GM18861 (cell line): ENCODE measurements around the gene ASCC1.

ENCODE experiments used
- ATAC-seq: cut with Tn5 transposase; IDR thresholded peaks from one replicate; pipeline ENCODE4 v1.9.1; 2021; ENCODE audit not compliant: unreplicated experiment

The ASCC1 gene

DNA sequence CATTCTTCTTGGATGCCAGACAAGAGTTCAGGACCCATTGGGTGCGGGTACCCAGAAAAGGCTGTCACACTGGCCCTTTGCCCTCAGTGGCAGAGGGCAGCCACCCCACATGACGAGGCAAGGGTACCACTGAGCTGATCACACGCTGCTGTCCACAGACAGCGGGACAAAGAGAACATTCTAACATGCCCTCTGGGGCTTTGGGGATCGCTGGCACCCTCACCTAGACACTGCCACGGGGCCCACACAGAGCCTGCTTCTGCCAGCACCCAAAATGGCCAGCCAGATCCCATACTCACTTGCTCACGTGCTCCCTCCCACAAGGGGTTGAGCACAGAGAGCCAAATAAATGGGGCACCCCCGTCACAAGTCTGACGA, 111.0 kb downstream of the ASCC1 start:
- ATAC-seq: no peak

GRCh38 chr10:72104472-72105097, 111.5 kb downstream of the ASCC1 start:
- no peak for ATAC-seq

DNA sequence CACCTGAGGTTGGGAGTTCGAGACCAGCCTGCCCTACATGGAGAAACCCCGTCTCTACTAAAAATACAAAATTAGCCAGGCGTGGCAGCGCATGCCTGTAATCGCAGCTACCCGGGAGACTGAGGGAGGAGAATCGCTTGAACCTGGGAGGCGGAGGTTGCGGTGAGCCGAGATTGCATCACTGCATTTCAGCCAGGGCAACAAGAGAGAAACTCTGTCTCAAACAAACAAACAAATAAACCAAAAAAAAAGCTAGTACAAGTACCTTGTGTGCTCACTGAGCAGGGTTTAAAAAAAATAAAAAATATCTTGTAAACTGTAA, 116.5 kb downstream of the ASCC1 start:
- no peak for ATAC-seq

DNA sequence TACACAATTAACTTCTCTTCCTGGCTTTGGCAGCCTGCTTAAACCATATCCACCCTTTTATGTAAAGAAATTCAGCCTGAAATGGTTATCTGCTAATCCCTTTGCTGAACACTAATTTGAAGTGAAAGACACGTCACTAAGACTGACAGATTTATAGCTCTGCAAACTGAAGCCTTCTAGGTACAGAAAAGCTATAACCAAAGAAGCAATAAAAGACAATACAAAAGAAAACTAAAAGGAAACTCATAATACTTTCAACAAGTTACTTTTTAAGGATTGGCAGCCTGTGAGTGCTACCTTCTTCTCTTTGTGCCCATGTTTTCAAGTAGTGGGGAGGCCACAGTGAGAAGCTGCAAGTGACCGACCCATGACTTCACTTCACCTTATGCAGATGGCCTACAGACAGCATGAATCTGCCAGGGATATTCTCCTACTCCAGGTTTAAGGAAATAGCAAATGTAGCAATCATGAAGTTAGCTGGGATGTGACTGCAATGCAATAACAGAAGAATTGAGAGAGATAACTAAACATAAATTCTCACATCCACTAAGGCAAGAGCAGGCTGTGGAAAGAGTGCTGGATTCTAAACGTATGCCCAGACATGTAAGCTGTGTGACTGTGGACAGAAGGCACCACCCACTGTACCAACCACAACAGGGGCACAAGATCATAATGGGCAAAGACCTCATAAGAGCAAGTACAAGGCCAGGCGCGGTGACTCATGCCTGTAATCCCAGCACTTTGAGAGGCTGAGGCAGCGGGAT, 117.1 kb downstream of the ASCC1 start:
- no peak for ATAC-seq

DNA sequence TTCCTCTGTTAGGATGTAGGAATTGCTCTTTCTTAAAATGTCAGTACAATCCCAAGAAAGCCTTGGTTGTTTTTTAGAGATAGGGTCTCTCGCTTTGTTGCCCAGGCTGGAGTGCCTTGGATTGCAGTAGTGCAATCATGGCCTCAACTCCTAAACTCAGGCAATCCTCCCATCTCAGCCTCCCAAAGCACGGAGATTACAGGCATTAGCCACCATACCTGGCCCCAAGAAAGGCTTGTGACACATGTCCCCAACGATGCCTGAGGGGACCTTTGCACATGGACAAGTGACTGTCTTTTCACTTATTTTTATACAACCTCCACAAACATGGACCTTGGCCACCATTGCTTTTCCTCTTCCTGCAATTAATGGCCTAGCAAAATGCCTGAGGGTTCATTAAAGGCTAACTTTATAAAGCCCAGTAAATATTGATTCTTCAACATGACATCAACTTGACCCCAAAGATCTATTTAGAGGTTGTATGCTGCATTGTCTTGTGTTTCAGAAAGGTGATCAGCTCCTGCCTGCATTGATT, 117.7 kb downstream of the ASCC1 start:
- ATAC-seq: no peak

GRCh38 chr10:72097448-72098300, 118.4 kb downstream of the ASCC1 start:
- no peak for ATAC-seq

- no peak for ATAC-seq
These were observed 119.7 kb downstream of the ASCC1 start for GRCh38 chr10:72096115-72097000.

- no peak for ATAC-seq
These were observed 120.9 kb downstream of the ASCC1 start for GRCh38 chr10:72095195-72095594.

- no peak for ATAC-seq
These were observed 121.5 kb downstream of the ASCC1 start for GRCh38 chr10:72094574-72094973.

- no peak for ATAC-seq
These were observed 122.6 kb downstream of the ASCC1 start for GRCh38 chr10:72093450-72093849.

DNA sequence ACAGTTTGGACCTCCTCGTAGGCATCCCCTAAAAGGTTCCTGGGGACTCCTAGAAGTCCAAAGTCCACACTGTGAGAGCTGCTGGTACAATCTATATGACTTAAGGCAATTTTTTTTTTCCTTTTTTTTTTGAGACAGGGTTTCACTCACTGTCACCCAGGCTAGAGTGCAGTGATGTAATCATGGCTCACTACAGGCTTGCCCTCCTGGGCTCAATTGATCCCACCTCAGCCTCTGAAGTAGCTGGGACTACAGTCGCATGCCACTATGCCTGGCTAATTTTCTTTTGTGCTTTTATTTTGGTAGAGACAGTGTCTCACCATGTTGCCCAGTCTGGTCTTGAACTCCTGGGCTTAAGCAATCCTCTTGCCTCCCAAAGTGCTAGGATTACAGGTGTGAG, 123.1 kb downstream of the ASCC1 start:
- no peak for ATAC-seq

DNA sequence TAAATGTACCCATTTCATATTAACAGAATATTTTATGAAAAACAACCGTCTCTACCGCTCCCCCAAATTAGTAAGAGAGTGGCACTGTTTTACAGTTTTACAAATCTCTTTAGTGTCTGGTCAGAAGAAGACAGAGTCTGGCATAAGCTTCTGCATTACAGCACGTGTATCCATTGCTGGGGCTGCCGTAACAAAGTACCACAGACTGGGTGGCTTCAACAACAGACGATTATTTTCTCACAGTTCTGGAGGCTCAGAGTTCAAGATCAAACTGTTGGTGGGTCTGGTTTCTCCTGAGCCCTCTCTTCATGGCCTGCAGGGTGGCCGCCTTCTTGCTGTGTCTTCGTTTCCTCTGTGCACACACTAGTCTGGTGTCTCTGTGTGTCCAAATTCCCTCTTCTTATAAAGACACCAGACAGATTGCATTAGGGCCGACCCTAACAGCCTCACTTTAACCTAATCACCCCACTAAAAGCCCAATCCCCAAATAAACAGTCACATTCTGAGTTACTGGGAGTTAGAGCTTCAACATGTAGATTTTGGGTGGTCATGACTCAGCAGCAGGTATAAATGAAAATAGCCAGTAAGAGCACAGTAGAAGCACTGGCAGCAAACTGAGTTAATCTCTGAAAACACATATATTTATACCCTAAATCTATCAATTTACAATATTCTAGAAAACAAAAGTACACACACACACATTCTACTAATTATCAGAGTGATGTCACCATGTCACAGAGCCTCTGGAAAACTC, 123.7 kb downstream of the ASCC1 start:
- ATAC-seq: no peak

DNA sequence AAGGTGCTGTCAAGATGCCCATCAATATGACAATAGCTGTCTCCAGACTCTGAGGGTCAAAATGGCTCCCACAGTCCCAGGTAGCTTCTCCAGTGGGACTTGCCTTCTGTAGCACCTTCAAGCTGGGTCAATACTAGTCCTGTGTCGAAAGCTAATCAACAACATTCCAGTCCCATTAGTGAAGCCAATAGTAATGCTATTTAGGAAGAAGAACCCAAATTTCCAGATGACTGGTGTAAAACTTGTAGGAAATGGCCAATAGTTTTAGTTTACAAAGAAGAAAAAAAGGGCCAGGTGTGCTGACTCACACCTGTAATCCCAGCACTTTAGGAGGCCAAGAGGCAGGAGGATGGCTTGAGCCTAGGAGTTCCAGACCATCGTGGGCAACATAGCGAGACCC, 125.8 kb downstream of the ASCC1 start:
- ATAC-seq: no peak

- no peak for ATAC-seq
These were observed 126.5 kb downstream of the ASCC1 start for GRCh38 chr10:72089618-72090017.

DNA sequence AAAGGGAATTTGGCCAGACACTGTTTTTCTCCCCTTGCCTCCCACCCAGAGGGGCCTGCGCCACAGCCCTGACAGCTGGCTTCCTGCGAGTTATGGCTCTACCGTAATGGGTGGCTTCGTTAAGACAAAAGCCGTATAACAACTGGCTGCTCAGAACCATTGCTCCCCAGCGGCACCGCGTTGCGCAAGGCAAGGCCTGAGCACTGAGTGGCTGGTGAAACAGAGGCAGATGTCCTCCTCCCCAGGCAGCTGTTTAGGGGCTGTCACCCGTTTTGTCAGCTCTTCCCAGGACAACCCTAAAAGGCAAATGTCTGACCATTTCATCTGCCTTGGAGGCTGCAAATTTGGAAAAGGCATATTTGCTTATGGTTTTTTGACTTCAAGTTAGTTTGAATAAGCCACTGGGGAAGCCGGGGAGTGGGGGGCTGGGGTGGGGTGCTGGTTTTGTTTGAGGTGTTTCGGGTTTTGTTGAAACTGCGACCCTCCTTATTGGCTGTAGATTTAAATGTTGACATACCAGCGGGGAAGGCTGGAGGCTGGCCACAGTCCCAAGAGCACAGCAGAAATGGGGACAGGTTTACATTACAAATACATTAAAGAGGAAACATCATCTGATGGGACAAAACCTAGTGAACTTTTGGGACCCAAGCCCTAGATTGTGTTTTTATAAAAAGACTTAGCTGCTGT, 127.0 kb downstream of the ASCC1 start:
- ATAC-seq: no peak

DNA sequence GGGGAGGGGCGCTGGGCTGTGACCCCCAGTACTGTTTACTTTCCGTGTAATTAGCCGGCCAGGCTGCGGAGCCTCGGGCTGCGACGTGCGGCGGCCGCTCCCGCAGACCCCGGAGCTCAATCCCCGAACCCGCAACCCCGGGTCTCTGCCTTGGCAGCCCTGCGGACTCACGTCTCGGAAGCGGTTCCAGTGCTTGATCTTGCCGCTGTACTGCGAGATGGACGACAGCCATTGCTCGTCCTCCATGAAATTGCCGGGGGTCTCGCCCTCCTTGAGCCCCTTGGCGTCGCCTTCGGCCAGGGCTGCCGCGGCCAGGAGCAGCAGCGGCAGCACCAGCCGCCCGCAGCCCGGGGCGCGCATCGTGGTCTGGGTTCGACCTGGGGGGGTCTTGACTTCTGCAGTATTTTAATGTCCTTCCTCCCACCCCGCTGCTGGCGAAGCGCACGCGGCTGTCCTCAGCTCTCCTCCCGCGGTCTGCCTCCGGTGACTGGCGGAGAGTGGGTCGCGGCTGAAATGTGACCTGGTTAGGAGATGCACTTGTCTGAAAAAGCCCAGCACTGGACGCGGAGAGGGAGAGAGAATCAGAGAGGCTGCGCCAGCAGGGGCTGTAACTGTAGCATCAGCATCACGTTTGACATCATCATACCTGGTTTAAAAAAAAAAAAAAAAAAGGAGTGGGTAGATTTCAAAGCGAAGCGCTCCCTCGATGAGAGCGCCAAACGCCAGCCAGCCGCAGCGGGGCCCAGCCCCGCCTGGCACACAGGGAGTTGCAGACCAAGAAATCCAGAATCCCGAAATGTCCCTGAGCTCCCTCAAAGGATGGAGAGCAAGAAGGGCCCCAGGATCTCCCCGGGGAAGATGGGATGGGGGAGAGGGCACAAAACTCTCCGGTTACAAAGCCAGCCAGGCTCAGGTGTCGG, 127.8 kb downstream of the ASCC1 start, which contains the start of gene SPOCK2:
SPOCK2 (minus strand) TSS at position 583 of the 920 bp plus-strand sequence; CDS start at position 360, 223 bp downstream.
- ATAC-seq: no peak

GRCh38 chr10:72087392-72087968, 128.6 kb downstream of the ASCC1 start:
- no peak for ATAC-seq
